GM21526 (cell line): ENCODE results near the gene LMTK2.

Source experiments
- ATAC-seq: cut with Tn5 transposase; IDR thresholded peaks from one replicate; pipeline ENCODE4 v1.9.1; 2021; ENCODE audit warnings: moderate library complexity; ENCODE audit not compliant: unreplicated experiment, low FRiP score

Gene LMTK2

GRCh38 chr7:98199131-98199530 lies 92.5 kb downstream of the LMTK2 start:
- no peak for ATAC-seq

GRCh38 chr7:98200364-98200763 lies 93.7 kb downstream of the LMTK2 start:
- peak; percentile 38 for ATAC-seq

GRCh38 chr7:98202367-98203195 lies 95.9 kb downstream of the LMTK2 start:
- peak; percentile 89 for ATAC-seq

GRCh38 chr7:98203261-98203963 lies 96.8 kb downstream of the LMTK2 start:
- ATAC-seq, result no peak

GRCh38 chr7:98203964-98204605 lies 97.4 kb downstream of the LMTK2 start:
- ATAC-seq, result no peak

GRCh38 chr7:98204670-98205069 lies 98.0 kb downstream of the LMTK2 start:
- ATAC-seq, result no peak

GRCh38 chr7:98205162-98205845 lies 98.6 kb downstream of the LMTK2 start:
- ATAC-seq, result no peak

GRCh38 chr7:98206451-98207330 lies 100.0 kb downstream of the LMTK2 start:
- no peak for ATAC-seq

- no peak for ATAC-seq
Observed at GRCh38 chr7:98209166-98209920, 102.7 kb downstream of the LMTK2 start.

- no peak for ATAC-seq
Observed at GRCh38 chr7:98210513-98211220, 104.0 kb downstream of the LMTK2 start.

GRCh38 chr7:98211221-98211675 lies 104.6 kb downstream of the LMTK2 start, which contains the start of gene BHLHA15:
Gene BHLHA15 (plus strand): TSS chr7:98211439. CDS start chr7:98212310, 871 bp downstream.
- no peak for ATAC-seq

- ATAC-seq, result no peak
Observed at GRCh38 chr7:98211676-98212531, 105.2 kb downstream of the LMTK2 start.

GRCh38 chr7:98212532-98213041 lies 105.9 kb downstream of the LMTK2 start:
- ATAC-seq, result no peak

GRCh38 chr7:98213296-98213887 lies 106.7 kb downstream of the LMTK2 start:
- no peak for ATAC-seq

GRCh38 chr7:98213888-98214810 lies 107.5 kb downstream of the LMTK2 start:
- ATAC-seq, result no peak

- ATAC-seq, result no peak
Observed at GRCh38 chr7:98214811-98215321, 108.2 kb downstream of the LMTK2 start.
